ENCODE measurements around the gene LYSMD4.

Gene LYSMD4

GRCh38 chr15:99704444-99704838 lies 28.8 kb downstream of the LYSMD4 start:
- DNase-seq, result peak; percentile 69

- DNase-seq, result peak; percentile 9
Measured at GRCh38 chr15:99703603-99704443, 29.4 kb downstream of the LYSMD4 start.

- DNase-seq, result no peak
Measured at GRCh38 chr15:99702895-99703602, 30.2 kb downstream of the LYSMD4 start.

GRCh38 chr15:99696096-99696495 lies 37.1 kb downstream of the LYSMD4 start:
- no peak for DNase-seq

- DNase-seq, result no peak
Measured at GRCh38 chr15:99692825-99693224, 40.4 kb downstream of the LYSMD4 start.

GRCh38 chr15:99686290-99686689 lies 46.9 kb downstream of the LYSMD4 start:
- no peak for DNase-seq

- DNase-seq, result no peak
Measured at GRCh38 chr15:99683000-99683670, 50.1 kb downstream of the LYSMD4 start.

- DNase-seq, result no peak
Measured at GRCh38 chr15:99682455-99682854, 50.8 kb downstream of the LYSMD4 start.

GRCh38 chr15:99681990-99682389 lies 51.2 kb downstream of the LYSMD4 start:
- no peak for DNase-seq

GRCh38 chr15:99680276-99680675 lies 53.0 kb downstream of the LYSMD4 start:
- DNase-seq, result no peak

GRCh38 chr15:99677540-99678134 lies 55.6 kb downstream of the LYSMD4 start:
- DNase-seq, result no peak
